Subcutaneous adipose tissue (tissue), 4 donors: ENCODE data around the gene FAM76A. TPM values are rescaled to one million over a fixed set of nuclear protein-coding genes. Genes with fewer than 3 reads are reported as not detected.

ENCODE experiments used
- CTCF ChIP-seq: fragments of 450-650 bp; IDR thresholded peaks from one replicate; pipeline ENCODE4 v1.5.1; 2016; ENCODE audit warnings: low read depth, mild to moderate bottlenecking, control low read depth, antibody characterized with exemption, moderate library complexity
- total RNA-seq, 4 donors: library from RNA; depleted of rRNA; stranded (reverse); fragments of >200 nt; gene quantifications; one replicate each; pipeline ENCODE4 v1.1.0, GENCODE V29; 2016

FAM76A gene
- total RNA-seq, 4 donors from 2014 or later, result 19.4 to 37.9 (median 23.3) TPM

GRCh38 chr1:27741121-27741520, 15.4 kb downstream of the FAM76A start:
- no peak for TF ChIP-seq CTCF

- TF ChIP-seq CTCF, result no peak
Measured at GRCh38 chr1:27744556-27744955, 18.8 kb downstream of the FAM76A start.

GRCh38 chr1:27745466-27745865, 19.7 kb downstream of the FAM76A start:
- TF ChIP-seq CTCF, result no peak

GRCh38 chr1:27752360-27752759, 26.6 kb downstream of the FAM76A start:
- TF ChIP-seq CTCF, result no peak

GRCh38 chr1:27755286-27755685, 29.5 kb downstream of the FAM76A start:
- no peak for TF ChIP-seq CTCF

GRCh38 chr1:27755865-27756264, 30.1 kb downstream of the FAM76A start:
- TF ChIP-seq CTCF, result no peak

- TF ChIP-seq CTCF, result no peak
Measured at GRCh38 chr1:27759236-27759635, 33.5 kb downstream of the FAM76A start.
